Mucosa of stomach (tissue), 1 donor: ENCODE data around the gene ZNF169.
"Not testable (repeated sequence)": the region's sequence is repeated elsewhere in the genome, so short reads cannot be mapped to it uniquely, and the experiment has no call there.

Experiments used
- H3K27me3 ChIP-seq: one replicate; pipeline ENCODE4 v1.7.0; 2013; ENCODE audit warnings: mild to moderate bottlenecking, low read length; ENCODE audit not compliant: control insufficient read depth, insufficient read depth
- H3K36me3 ChIP-seq: one replicate; pipeline ENCODE4 v1.7.0; 2013; ENCODE audit warnings: low read length; ENCODE audit not compliant: control insufficient read depth, insufficient read depth
- H3K4me1 ChIP-seq: one replicate; pipeline ENCODE4 v1.7.0; 2013; ENCODE audit warnings: mild to moderate bottlenecking, low read length; ENCODE audit not compliant: control insufficient read depth, insufficient read depth
- H3K4me3 ChIP-seq: one replicate; pipeline ENCODE4 v1.7.0; 2013; ENCODE audit warnings: low read length
- H3K9ac ChIP-seq: one replicate; pipeline ENCODE4 v1.7.0; 2013; ENCODE audit warnings: mild to moderate bottlenecking, low read length, moderate library complexity
- H3K9me3 ChIP-seq: one replicate; pipeline ENCODE4 v1.7.0; 2013; ENCODE audit warnings: mild to moderate bottlenecking, low read length, moderate library complexity; ENCODE audit not compliant: control insufficient read depth
- donor health status: Pancreatic carcinoma.

ZNF169 gene

GRCh38 chr9:94336445-94336844 is 77.3 kb downstream of the ZNF169 start:
- H3K9me3 ChIP-seq, H3K27me3 ChIP-seq, H3K4me1 ChIP-seq, H3K9ac ChIP-seq, H3K4me3 ChIP-seq, H3K36me3 ChIP-seq: not testable (repeated sequence)

GRCh38 chr9:94338723-94339122 is 79.6 kb downstream of the ZNF169 start:
- H3K27me3 ChIP-seq, H3K36me3 ChIP-seq, H3K4me1 ChIP-seq, H3K9ac ChIP-seq, H3K4me3 ChIP-seq, H3K9me3 ChIP-seq: not testable (repeated sequence)

GRCh38 chr9:94339657-94340056 is 80.6 kb downstream of the ZNF169 start:
- H3K36me3 ChIP-seq, H3K4me3 ChIP-seq, H3K4me1 ChIP-seq, H3K9me3 ChIP-seq, H3K9ac ChIP-seq, H3K27me3 ChIP-seq: not testable (repeated sequence)

- not testable (repeated sequence) for H3K9ac ChIP-seq, H3K4me1 ChIP-seq, H3K9me3 ChIP-seq, H3K27me3 ChIP-seq, H3K4me3 ChIP-seq, H3K36me3 ChIP-seq
Observed at GRCh38 chr9:94340750-94341149, 81.7 kb downstream of the ZNF169 start.

- H3K36me3 ChIP-seq, H3K9ac ChIP-seq, H3K4me1 ChIP-seq: not testable (repeated sequence)
Observed at GRCh38 chr9:94341703-94342102, 82.6 kb downstream of the ZNF169 start.

GRCh38 chr9:94347451-94347850 is 88.4 kb downstream of the ZNF169 start:
- H3K4me1 ChIP-seq, H3K9me3 ChIP-seq, H3K4me3 ChIP-seq, H3K27me3 ChIP-seq, H3K36me3 ChIP-seq, H3K9ac ChIP-seq: not testable (repeated sequence)

More at GRCh38 chr9:94341703-94342102, 82.6 kb downstream of the ZNF169 start:
- H3K4me3 ChIP-seq, H3K9me3 ChIP-seq, H3K27me3 ChIP-seq: not testable (repeated sequence)

GRCh38 chr9:94348754-94349153 is 89.7 kb downstream of the ZNF169 start:
- H3K9ac ChIP-seq, H3K9me3 ChIP-seq, H3K27me3 ChIP-seq, H3K36me3 ChIP-seq, H3K4me1 ChIP-seq, H3K4me3 ChIP-seq: not testable (repeated sequence)
